OCI-LY7 (cell line): Measurements from ENCODE around the gene PROSER2.

Source experiments
- EZH2phosphoT487 ChIP-seq: fragments of 200-600 bp; sonication (generic); IDR thresholded peaks from 2 replicates; pipeline ENCODE4 v1.6.1; 2018; ENCODE audit warnings: low read depth, borderline replicate concordance, mild to moderate bottlenecking, mixed run types, antibody characterized with exemption, low read length, moderate library complexity, mixed read lengths
- TF ChIP-seq, protein P1 (sequence below): fragments of 200-600 bp; sonication (generic); conservative IDR thresholded peaks from 2 replicates; pipeline ENCODE4 v1.5.1; 2014; ENCODE audit warnings: mild to moderate bottlenecking, antibody characterized with exemption, low read length, moderate library complexity, mixed read lengths

DNA sequence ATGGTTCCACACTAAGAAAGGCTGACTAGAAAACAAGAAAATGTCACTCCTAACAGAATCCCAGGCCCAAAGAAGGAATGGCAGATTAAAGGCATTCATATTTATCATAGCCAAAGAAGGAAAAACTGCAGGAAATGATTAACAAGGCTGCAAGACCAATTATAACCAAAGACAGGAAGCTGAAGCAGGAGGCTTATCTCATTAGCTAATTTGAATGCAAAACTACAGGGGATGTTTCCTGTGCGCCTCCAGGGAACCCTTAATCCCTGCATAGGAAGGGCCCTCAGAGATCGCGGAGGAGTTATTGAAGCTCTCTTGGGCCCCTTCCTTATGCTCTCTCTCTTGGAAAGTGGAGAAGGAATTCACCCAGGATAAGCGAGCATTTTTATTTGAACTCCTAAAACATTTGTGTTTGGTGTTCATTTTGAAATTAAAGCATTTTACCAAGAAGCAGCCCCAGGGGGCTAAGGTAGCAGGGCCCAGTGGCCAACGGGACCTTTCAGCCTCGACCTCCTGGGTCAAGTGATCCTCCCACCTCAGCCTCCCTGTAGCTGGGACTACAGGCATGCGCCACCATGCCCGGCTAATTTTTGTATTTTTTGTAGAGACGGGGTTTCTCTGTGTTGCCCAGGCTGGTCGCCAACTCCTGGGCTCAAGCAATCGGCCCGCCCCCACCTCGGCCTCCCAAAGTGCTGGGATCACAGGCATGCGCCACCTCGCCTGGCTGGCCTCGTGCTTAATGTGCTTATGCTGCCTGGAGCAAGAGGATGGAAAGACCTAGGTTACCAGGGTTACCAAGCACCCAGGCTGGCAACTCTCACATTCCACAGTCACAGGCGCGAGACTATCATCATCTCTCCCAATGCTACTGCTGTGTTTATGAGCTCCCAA, 24.1 kb upstream of the PROSER2 start:
- TF ChIP-seq, protein P1, sequence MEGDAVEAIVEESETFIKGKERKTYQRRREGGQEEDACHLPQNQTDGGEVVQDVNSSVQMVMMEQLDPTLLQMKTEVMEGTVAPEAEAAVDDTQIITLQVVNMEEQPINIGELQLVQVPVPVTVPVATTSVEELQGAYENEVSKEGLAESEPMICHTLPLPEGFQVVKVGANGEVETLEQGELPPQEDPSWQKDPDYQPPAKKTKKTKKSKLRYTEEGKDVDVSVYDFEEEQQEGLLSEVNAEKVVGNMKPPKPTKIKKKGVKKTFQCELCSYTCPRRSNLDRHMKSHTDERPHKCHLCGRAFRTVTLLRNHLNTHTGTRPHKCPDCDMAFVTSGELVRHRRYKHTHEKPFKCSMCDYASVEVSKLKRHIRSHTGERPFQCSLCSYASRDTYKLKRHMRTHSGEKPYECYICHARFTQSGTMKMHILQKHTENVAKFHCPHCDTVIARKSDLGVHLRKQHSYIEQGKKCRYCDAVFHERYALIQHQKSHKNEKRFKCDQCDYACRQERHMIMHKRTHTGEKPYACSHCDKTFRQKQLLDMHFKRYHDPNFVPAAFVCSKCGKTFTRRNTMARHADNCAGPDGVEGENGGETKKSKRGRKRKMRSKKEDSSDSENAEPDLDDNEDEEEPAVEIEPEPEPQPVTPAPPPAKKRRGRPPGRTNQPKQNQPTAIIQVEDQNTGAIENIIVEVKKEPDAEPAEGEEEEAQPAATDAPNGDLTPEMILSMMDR: no peak
- no peak for TF ChIP-seq EZH2phosphoT487
